IMR-90 (cell line): ENCODE results near the gene RPS24. TPM values are rescaled to one million over a fixed set of nuclear protein-coding genes. Genes with fewer than 3 reads are reported as not detected.

Experiments
- ATAC-seq: fragments of 200-7000 bp; cut with Tn5 transposase; 2 replicates; pipeline ENCODE4 v1.9.1; 2020; ENCODE audit warnings: low read depth, mild to moderate bottlenecking, moderate library complexity
- BruUV-seq: library from RNA; stranded (reverse); fragments of 400-500 nt; replicated peaks from 2 replicates; lab custom pipeline; 2021; lab: Mats Ljungman, UMichigan
- CTCF ChIA-PET: fragments of 300-600 bp; formaldehyde crosslinking; extraction: SDS; loops from one replicate; lab custom pipeline; 2021; ENCODE audit warnings: antibody characterized with exemption; lab: Yijun Ruan, JAX
- POLR2A ChIA-PET: fragments of 300-600 bp; sonication (Branson Sonifier 250); formaldehyde crosslinking; loops from one replicate; lab custom pipeline; 2022; ENCODE audit warnings: antibody characterized with exemption; ENCODE audit not compliant: unreplicated experiment; lab: Charles Lee
- DNase-seq: peaks from one replicate; pipeline ENCODE4 v3.0.0; 2013
- H2AFZ ChIP-seq: replicated peaks from 2 replicates; pipeline ENCODE3; 2013; ENCODE audit warnings: low read length, mild to moderate bottlenecking; ENCODE audit not compliant: poor library complexity
- H2AK5ac ChIP-seq: 2 replicates; pipeline ENCODE4 v1.6.1; 2013; ENCODE audit warnings: low read depth, low read length, inconsistent platforms
- H2AK9ac ChIP-seq: replicated peaks from 2 replicates; pipeline ENCODE3; 2013; ENCODE audit warnings: mild to moderate bottlenecking, low read depth, low read length, moderate library complexity; ENCODE audit not compliant: poor library complexity
- H2BK120ac ChIP-seq: 2 replicates; pipeline ENCODE4 v1.6.1; 2013; ENCODE audit warnings: low read depth, low read length, inconsistent platforms
- H2BK15ac ChIP-seq: 3 replicates; pipeline ENCODE4 v1.6.1; 2013; ENCODE audit warnings: low read depth, low read length, inconsistent platforms
- H2BK20ac ChIP-seq: 2 replicates; pipeline ENCODE4 v1.6.1; 2013; ENCODE audit warnings: low read depth, mild to moderate bottlenecking, inconsistent platforms, low read length, moderate library complexity
- H2BK5ac ChIP-seq: 2 replicates; pipeline ENCODE4 v1.6.1; 2013; ENCODE audit warnings: mild to moderate bottlenecking, low read depth, low read length, inconsistent platforms; ENCODE audit not compliant: poor library complexity, severe bottlenecking
- H3K14ac ChIP-seq: replicated peaks from 2 replicates; pipeline ENCODE4 v1.6.1; 2013; ENCODE audit warnings: low read depth, low read length, inconsistent platforms
- H3K18ac ChIP-seq: 2 replicates; pipeline ENCODE4 v1.6.1; 2013; ENCODE audit warnings: low read depth, low read length, control low read depth
- H3K23ac ChIP-seq: 2 replicates; pipeline ENCODE4 v1.6.1; 2013; ENCODE audit warnings: low read depth, low read length, inconsistent platforms
- H3K27ac ChIP-seq: 2 replicates; pipeline ENCODE4 v1.5.1; 2013; ENCODE audit warnings: mild to moderate bottlenecking, control low read depth, low read length; ENCODE audit not compliant: insufficient read depth
- H3K27me3 ChIP-seq: 2 replicates; pipeline ENCODE4 v1.6.1; 2013; ENCODE audit warnings: low read length; ENCODE audit not compliant: control insufficient read depth, insufficient read depth
- H3K36me3 ChIP-seq: 2 replicates; pipeline ENCODE4 v1.6.1; 2013; ENCODE audit warnings: low read length, mixed read lengths; ENCODE audit not compliant: control insufficient read depth, insufficient read depth
- H3K4ac ChIP-seq: 2 replicates; pipeline ENCODE4 v1.6.1; 2013; ENCODE audit warnings: low read depth, low read length, inconsistent platforms
- H3K4me1 ChIP-seq: 2 replicates; pipeline ENCODE4 v1.6.1; 2013; ENCODE audit warnings: low read length, mixed read lengths; ENCODE audit not compliant: control insufficient read depth, insufficient read depth
- H3K4me2 ChIP-seq: 2 replicates; pipeline ENCODE4 v1.6.1; 2013; ENCODE audit warnings: low read depth, mild to moderate bottlenecking, control low read depth, low read length, moderate library complexity
- H3K4me3 ChIP-seq: 2 replicates; pipeline ENCODE4 v1.5.1; 2013; ENCODE audit warnings: low read depth, mild to moderate bottlenecking, control low read depth, low read length, moderate library complexity; ENCODE audit not compliant: insufficient read depth
- H3K56ac ChIP-seq: 2 replicates; pipeline ENCODE4 v1.6.1; 2013; ENCODE audit warnings: low read length, inconsistent platforms; ENCODE audit not compliant: insufficient read depth; ENCODE audit errors: extremely low read depth
- H3K79me1 ChIP-seq, 2 experiments: 2 replicates each; pipeline ENCODE4 v1.6.1; 2013; ENCODE audit warnings: low read length in 2 of 2, inconsistent platforms in 1 of 2, low read depth in 1 of 2
- H3K9ac ChIP-seq: 2 replicates; pipeline ENCODE4 v1.6.1; 2013; ENCODE audit warnings: low read depth, low read length, control low read depth
- H3K9me1 ChIP-seq: 2 replicates; pipeline ENCODE4 v1.6.1; 2013; ENCODE audit warnings: low read length, inconsistent platforms; ENCODE audit not compliant: insufficient read depth
- H3K9me3 ChIP-seq: 2 replicates; pipeline ENCODE4 v1.6.1; 2013; ENCODE audit warnings: low read length; ENCODE audit not compliant: control insufficient read depth, insufficient read depth
- H4K20me1 ChIP-seq: 2 replicates; pipeline ENCODE4 v1.6.1; 2013; ENCODE audit warnings: low read length, inconsistent platforms; ENCODE audit not compliant: insufficient read depth
- H4K5ac ChIP-seq: 2 replicates; pipeline ENCODE4 v1.6.1; 2013; ENCODE audit warnings: mild to moderate bottlenecking, low read depth, low read length, control low read depth
- H4K8ac ChIP-seq, 2 experiments: 2 replicates each; pipeline ENCODE4 v1.6.1; 2013; ENCODE audit warnings: low read depth in 2 of 2, low read length in 2 of 2, control low read depth in 1 of 2, inconsistent platforms in 1 of 2
- H4K91ac ChIP-seq: 2 replicates; pipeline ENCODE4 v1.6.1; 2013; ENCODE audit warnings: low read depth, low read length, inconsistent platforms; ENCODE audit not compliant: insufficient read depth
- BHLHE40 ChIP-seq: fragments of 150-350 bp; IDR thresholded peaks from 2 replicates; pipeline ENCODE4 v1.6.1; 2016; ENCODE audit warnings: mild to moderate bottlenecking, low read depth, low read length
- MXI1 ChIP-seq: IDR thresholded peaks from 2 replicates; pipeline ENCODE4 v1.6.1; 2012; ENCODE audit warnings: low read depth, mild to moderate bottlenecking, low read length, moderate library complexity, borderline replicate concordance
- WGBS, 2 experiments: methylation state at CpG; one replicate each; pipeline versions ENCODE4 v1.1.5 to v1.1.7; 2013; ENCODE audit warnings: missing lambda C conversion rate in 2 of 2; ENCODE audit not compliant: insufficient read length in 1 of 2; ENCODE audit errors: extremely low coverage in 2 of 2; 5-methylcytosine and 5-hydroxymethylcytosine counted together
- dilution Hi-C: fragments of 300-500 bp; cut with HindIII; formaldehyde crosslinking; loops from one replicate; pipeline ENCODE4 v1.14.3; 2018; ENCODE audit warnings: low sequenced_read_pairs; ENCODE audit not compliant: unreplicated experiment
- in situ Hi-C: fragments of 300-500 bp; cut with MboI; formaldehyde crosslinking; loops from 3 replicates; pipeline ENCODE4 v1.14.3; 2019; ENCODE audit warnings: low sequenced_read_pairs, inconsistent platforms, mixed read lengths
- intact Hi-C: fragments of 100-400 bp; cut with micrococcal nuclease; formaldehyde crosslinking; loops from 2 replicates; pipeline ENCODE4 v1.10.0; 2022
- polyA plus RNA-seq, 3 experiments: library from polyadenylated mRNA; depleted of rRNA; stranded (reverse); fragments of >200 nt; gene quantifications; 2 replicates each; pipeline ENCODE4 v1.2.3, GENCODE V29; 2012; ENCODE audit warnings: low replicate concordance in 1 of 3
- total RNA-seq: library from RNA; depleted of rRNA; stranded (reverse); fragments of >200 nt; gene quantifications from 2 replicates; pipeline ENCODE4 v1.2.3, GENCODE V29; 2012
- TF ChIP-seq, protein P1 (sequence below): fragments of 150-350 bp; IDR thresholded peaks from 2 replicates; pipeline ENCODE4 v1.6.1; 2016; ENCODE audit warnings: low read depth, mild to moderate bottlenecking, low read length, moderate library complexity, borderline replicate concordance

RPS24 gene
- total and polyA plus RNA-seq, 2 of the 4 experiments (the other 2 are of a cell fraction), result 1,664 to 4,721 TPM

DNA sequence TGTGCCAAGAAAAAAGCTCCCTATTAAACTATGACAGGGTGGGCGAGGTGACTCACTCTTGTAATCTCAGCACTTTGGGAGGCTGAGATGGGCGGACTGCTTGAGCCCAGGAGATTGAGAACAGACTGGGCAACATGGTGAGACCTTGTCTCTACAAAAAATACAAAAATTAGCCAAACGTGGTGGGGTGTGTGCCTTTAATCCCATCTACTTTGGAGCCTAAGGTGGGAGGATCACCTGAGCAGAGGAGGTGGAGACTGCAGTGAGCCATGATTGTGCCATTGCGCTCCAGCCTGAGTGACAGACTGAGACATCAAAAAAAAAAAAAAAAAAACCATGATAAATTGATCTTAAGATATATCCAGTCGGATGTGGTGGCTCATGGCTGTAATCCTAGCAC is 15.8 kb upstream of the RPS24 start:
- ATAC-seq (no peak), DNase-seq (no peak)
- TF ChIP-seq MXI1 (no peak), BHLHE40 (no peak)
- TF ChIP-seq, protein P1, sequence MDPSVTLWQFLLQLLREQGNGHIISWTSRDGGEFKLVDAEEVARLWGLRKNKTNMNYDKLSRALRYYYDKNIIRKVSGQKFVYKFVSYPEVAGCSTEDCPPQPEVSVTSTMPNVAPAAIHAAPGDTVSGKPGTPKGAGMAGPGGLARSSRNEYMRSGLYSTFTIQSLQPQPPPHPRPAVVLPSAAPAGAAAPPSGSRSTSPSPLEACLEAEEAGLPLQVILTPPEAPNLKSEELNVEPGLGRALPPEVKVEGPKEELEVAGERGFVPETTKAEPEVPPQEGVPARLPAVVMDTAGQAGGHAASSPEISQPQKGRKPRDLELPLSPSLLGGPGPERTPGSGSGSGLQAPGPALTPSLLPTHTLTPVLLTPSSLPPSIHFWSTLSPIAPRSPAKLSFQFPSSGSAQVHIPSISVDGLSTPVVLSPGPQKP, result no peak
- Histone ChIP-seq H3K36me3 (peaks cover 67% of the 10 kb centered on the region), H3K27ac (no peak overlapping the region), H3K4me3 (no peak overlapping the region), H2AK5ac (no peak overlapping the region), H3K4me1 (no peaks in the 10 kb centered on the region), H3K23ac (no peak overlapping the region), H3K56ac (no peak overlapping the region), H3K4ac (no peak overlapping the region), H4K8ac (no peak overlapping the region), H3K14ac (no peak overlapping the region), H2BK120ac (no peak overlapping the region), H3K79me1 (no peaks in the 10 kb centered on the region; a peak in 1 of 4 replicates), H2BK15ac (no peak overlapping the region), H2AFZ (no peak overlapping the region), H2BK20ac (no peak overlapping the region), H3K4me2 (no peak overlapping the region), H2BK5ac (no peak overlapping the region), H4K91ac (no peak overlapping the region), H2AK9ac (no peak overlapping the region), H3K9ac (no peak overlapping the region), H4K5ac (no peak overlapping the region), H4K20me1 (no peaks in the 10 kb centered on the region), H3K9me3 (no peaks in the 10 kb centered on the region), H3K27me3 (no peaks in the 10 kb centered on the region), H3K18ac (no peak overlapping the region), H3K9me1 (no peaks in the 10 kb centered on the region)
- in situ Hi-C loops, result no loop called here
- dilution Hi-C loops, result no loop called here
- WGBS, 2 experiments, result no CpG with 5 or more reads among the region's 5 CpGs
- CTCF ChIA-PET, result no interaction called here
- BruUV-seq, result no TSS peak
- intact Hi-C loops, result no loop called here
- POLR2A ChIA-PET, result no interaction called here
